ENCODE results near the gene SLC35D2.

The SLC35D2 gene

DNA sequence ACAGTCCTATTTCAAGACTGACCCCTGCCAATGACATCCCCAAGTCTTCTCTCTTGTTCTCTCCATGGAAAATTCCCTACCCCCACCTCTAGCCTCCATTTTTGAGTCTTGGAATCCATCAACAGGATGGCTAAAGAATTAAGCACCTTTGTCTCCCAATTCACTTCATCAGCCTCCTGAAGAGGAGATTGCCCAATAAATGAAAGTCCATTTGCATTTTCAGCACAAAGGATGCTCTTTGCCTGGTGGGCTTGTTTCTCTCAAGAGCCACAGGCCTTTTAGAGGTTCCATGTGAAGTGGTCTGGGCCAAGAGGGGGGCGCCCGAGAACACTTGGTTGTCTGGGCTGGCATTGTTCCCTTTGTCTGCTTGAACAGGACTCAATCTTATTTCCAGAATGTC, 94.1 kb downstream of the SLC35D2 start:
- DNase-seq (ENCODE audit: low spot score), result no peak
- H2BK120ac ChIP-seq (ENCODE audit: low read depth, low read length), result no peak overlapping the region
- H4K91ac ChIP-seq (ENCODE audit: low read depth, low read length, poor library complexity), result no peak overlapping the region
- peaks cover 2 to 5% of the 10 kb centered on the region in 2 donors for H3K4me1 ChIP-seq (ENCODE audit: control insufficient read depth in 2 of 2, insufficient read depth in 1 of 2, low read depth in 1 of 2, low read length in 2 of 2)
- H3K4ac ChIP-seq (ENCODE audit: low read length), result no peak overlapping the region
- no peak overlapping the region for H2BK12ac ChIP-seq (ENCODE audit: low read length)
- H2BK15ac ChIP-seq (ENCODE audit: low read length), result no peak overlapping the region
- H2AK5ac ChIP-seq (ENCODE audit: low read depth, low read length), result no peak overlapping the region
- no peak overlapping the region for H3K4me3 ChIP-seq (ENCODE audit: low read length in 2 of 2)
- H3K27me3 ChIP-seq (ENCODE audit: control insufficient read depth in 3 of 3, insufficient read depth in 3 of 3, low read depth in 1 of 3, low read length in 3 of 3), result no peaks in the 10 kb centered on the region
- no peak overlapping the region for H3K4me2 ChIP-seq (ENCODE audit: insufficient read depth, low read length, poor library complexity, severe bottlenecking)
- H3K79me1 ChIP-seq (ENCODE audit: low read depth, low read length), result no peaks in the 10 kb centered on the region
- no peak overlapping the region for H4K8ac ChIP-seq (ENCODE audit: low read depth, low read length)
- peaks cover 0 to 2% of the 10 kb centered on the region in 2 donors for H3K9me3 ChIP-seq (replicated peaks in 1 of 2; ENCODE audit: control insufficient read depth in 2 of 2, insufficient read depth in 1 of 2, low read depth in 1 of 2, low read length in 2 of 2)
- peak overlapping the region; percentile 79 for H2AFZ ChIP-seq (ENCODE audit: low read length)
- H3K18ac ChIP-seq (ENCODE audit: low read length), result no peak overlapping the region
- no CpG with 5 or more reads among the region's 2 CpGs for WGBS, 2 donors (ENCODE audit: extremely low coverage in 2 of 2, insufficient read length in 2 of 2, insufficient replicate concordance in 1 of 2)
- no peak overlapping the region for H3K14ac ChIP-seq (ENCODE audit: low read length)
- no peak overlapping the region for H2BK5ac ChIP-seq (ENCODE audit: low read length)
- no peaks in the 10 kb centered on the region for H3K36me3 ChIP-seq (replicated peaks in 1 of 2; ENCODE audit: control insufficient read depth in 2 of 2, insufficient read depth in 2 of 2, low read length in 2 of 2)
- no peak overlapping the region for H3K9ac ChIP-seq (ENCODE audit: low read depth, low read length, poor library complexity)
- H3K23ac ChIP-seq (ENCODE audit: low read depth, low read length, poor library complexity), result no peak overlapping the region
- H3K27ac ChIP-seq (replicated peaks; ENCODE audit: low read length), result peak overlapping the region; percentile 38

DNA sequence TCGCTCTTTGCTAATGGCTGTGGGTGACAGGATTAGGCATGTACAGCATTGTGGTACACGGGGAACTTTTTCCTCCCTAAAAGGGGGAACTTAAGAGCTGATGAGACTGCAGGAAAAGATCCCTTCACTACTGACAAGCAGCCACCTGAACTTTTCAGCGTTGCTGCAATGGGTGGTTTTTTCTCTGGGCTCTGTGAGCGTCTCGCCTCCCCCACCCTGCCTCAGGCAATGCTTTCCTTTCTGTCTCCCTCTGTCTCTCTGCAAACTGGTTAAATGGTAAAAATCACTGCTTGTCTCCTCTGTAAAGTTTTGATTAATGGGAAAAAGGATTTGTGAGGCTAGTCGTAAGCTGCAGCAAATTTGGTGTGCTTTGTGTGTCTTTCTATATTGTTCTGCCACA, 101.9 kb downstream of the SLC35D2 start:
- H3K23ac ChIP-seq (ENCODE audit: low read depth, low read length, poor library complexity), result no peak overlapping the region
- H2BK15ac ChIP-seq (ENCODE audit: low read length), result no peak overlapping the region
- no peak overlapping the region for H2BK5ac ChIP-seq (ENCODE audit: low read length)
- no peak overlapping the region for H3K18ac ChIP-seq (ENCODE audit: low read length)
- H2BK120ac ChIP-seq (ENCODE audit: low read depth, low read length), result no peak overlapping the region
- no peak overlapping the region for H2BK12ac ChIP-seq (ENCODE audit: low read length)
- no peak overlapping the region for H3K4me3 ChIP-seq (ENCODE audit: low read length in 2 of 2)
- H3K4me1 ChIP-seq (ENCODE audit: control insufficient read depth in 2 of 2, insufficient read depth in 1 of 2, low read depth in 1 of 2, low read length in 2 of 2), result no peaks in the 10 kb centered on the region
- H3K4me2 ChIP-seq (ENCODE audit: insufficient read depth, low read length, poor library complexity, severe bottlenecking), result no peak overlapping the region
- H3K27me3 ChIP-seq (ENCODE audit: control insufficient read depth in 3 of 3, insufficient read depth in 3 of 3, low read depth in 1 of 3, low read length in 3 of 3), result no peaks in the 10 kb centered on the region
- H3K9me3 ChIP-seq (replicated peaks in 1 of 2; ENCODE audit: control insufficient read depth in 2 of 2, insufficient read depth in 1 of 2, low read depth in 1 of 2, low read length in 2 of 2), result no peaks in the 10 kb centered on the region
- no peak overlapping the region for H3K9ac ChIP-seq (ENCODE audit: low read depth, low read length, poor library complexity)
- H3K79me1 ChIP-seq (ENCODE audit: low read depth, low read length), result no peaks in the 10 kb centered on the region
- no peak for DNase-seq (ENCODE audit: low spot score)
- WGBS, 2 donors (ENCODE audit: extremely low coverage in 2 of 2, insufficient read length in 2 of 2, insufficient replicate concordance in 1 of 2), result no CpG with 5 or more reads among the region's 6 CpGs
- no peaks in the 10 kb centered on the region for H3K36me3 ChIP-seq (replicated peaks in 1 of 2; ENCODE audit: control insufficient read depth in 2 of 2, insufficient read depth in 2 of 2, low read length in 2 of 2)
- no peak overlapping the region for H4K8ac ChIP-seq (ENCODE audit: low read depth, low read length)
- no peak overlapping the region for H2AFZ ChIP-seq (ENCODE audit: low read length)
- H3K4ac ChIP-seq (ENCODE audit: low read length), result no peak overlapping the region
- H2AK5ac ChIP-seq (ENCODE audit: low read depth, low read length), result no peak overlapping the region
- no peak overlapping the region for H3K27ac ChIP-seq (replicated peaks; ENCODE audit: low read length)
- H4K91ac ChIP-seq (ENCODE audit: low read depth, low read length, poor library complexity), result no peak overlapping the region
- H3K14ac ChIP-seq (ENCODE audit: low read length), result no peak overlapping the region

GRCh38 chr9:96279932-96280331, 103.6 kb downstream of the SLC35D2 start:
- Histone ChIP-seq H3K4ac (ENCODE audit: low read length) (no peak overlapping the region), H3K27me3 (ENCODE audit: control insufficient read depth in 3 of 3, insufficient read depth in 3 of 3, low read depth in 1 of 3, low read length in 3 of 3) (no peaks in the 10 kb centered on the region), H3K79me1 (ENCODE audit: low read depth, low read length) (no peaks in the 10 kb centered on the region), H2AK5ac (ENCODE audit: low read depth, low read length) (no peak overlapping the region), H2AFZ (ENCODE audit: low read length) (no peak overlapping the region), H3K14ac (ENCODE audit: low read length) (no peak overlapping the region), H3K27ac (replicated peaks; ENCODE audit: low read length) (no peak overlapping the region), H2BK12ac (ENCODE audit: low read length) (no peak overlapping the region), H2BK120ac (ENCODE audit: low read depth, low read length) (no peak overlapping the region), H4K8ac (ENCODE audit: low read depth, low read length) (no peak overlapping the region), H3K4me2 (ENCODE audit: insufficient read depth, low read length, poor library complexity, severe bottlenecking) (no peak overlapping the region), H3K9me3 (replicated peaks in 1 of 2; ENCODE audit: control insufficient read depth in 2 of 2, insufficient read depth in 1 of 2, low read depth in 1 of 2, low read length in 2 of 2) (no peaks in the 10 kb centered on the region), H3K23ac (ENCODE audit: low read depth, low read length, poor library complexity) (no peak overlapping the region), H4K91ac (ENCODE audit: low read depth, low read length, poor library complexity) (no peak overlapping the region), H3K36me3 (replicated peaks in 1 of 2; ENCODE audit: control insufficient read depth in 2 of 2, insufficient read depth in 2 of 2, low read length in 2 of 2) (no peaks in the 10 kb centered on the region), H3K18ac (ENCODE audit: low read length) (no peak overlapping the region), H3K4me3 (ENCODE audit: low read length in 2 of 2) (no peak overlapping the region), H2BK5ac (ENCODE audit: low read length) (no peak overlapping the region), H3K4me1 (ENCODE audit: control insufficient read depth in 2 of 2, insufficient read depth in 1 of 2, low read depth in 1 of 2, low read length in 2 of 2) (no peaks in the 10 kb centered on the region), H2BK15ac (ENCODE audit: low read length) (no peak overlapping the region), H3K9ac (ENCODE audit: low read depth, low read length, poor library complexity) (no peak overlapping the region)
- DNase-seq (ENCODE audit: low spot score), result no peak
- WGBS, 2 donors (ENCODE audit: extremely low coverage in 2 of 2, insufficient read length in 2 of 2, insufficient replicate concordance in 1 of 2), result no CpG with 5 or more reads among the region's 8 CpGs

DNA sequence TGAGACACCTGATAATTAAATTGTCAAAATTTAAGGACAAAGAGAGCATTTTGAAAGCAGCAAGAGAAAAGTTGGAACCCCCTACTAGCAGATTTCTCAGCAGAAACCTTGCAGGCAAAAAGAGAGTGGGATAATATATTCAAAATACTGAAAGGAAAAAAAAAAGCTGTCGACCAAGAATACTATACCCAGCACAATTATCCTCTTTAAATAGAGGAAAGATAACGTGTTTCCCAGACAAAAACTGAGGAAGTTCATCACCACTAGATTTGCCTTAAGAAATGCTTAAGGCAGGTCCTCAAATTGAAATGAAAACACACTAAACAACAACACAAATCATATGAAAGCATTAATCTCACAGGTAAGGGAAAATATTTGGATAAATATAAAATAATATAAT, 108.6 kb downstream of the SLC35D2 start:
- no peak overlapping the region for H2BK12ac ChIP-seq (ENCODE audit: low read length)
- H3K9ac ChIP-seq (ENCODE audit: low read depth, low read length, poor library complexity), result no peak overlapping the region
- no peaks in the 10 kb centered on the region for H3K79me1 ChIP-seq (ENCODE audit: low read depth, low read length)
- no peak overlapping the region for H2BK5ac ChIP-seq (ENCODE audit: low read length)
- H2AFZ ChIP-seq (ENCODE audit: low read length), result no peak overlapping the region
- no peak overlapping the region for H2BK120ac ChIP-seq (ENCODE audit: low read depth, low read length)
- H3K4me1 ChIP-seq (ENCODE audit: control insufficient read depth in 2 of 2, insufficient read depth in 1 of 2, low read depth in 1 of 2, low read length in 2 of 2), result no peaks in the 10 kb centered on the region
- H4K8ac ChIP-seq (ENCODE audit: low read depth, low read length), result no peak overlapping the region
- H3K4ac ChIP-seq (ENCODE audit: low read length), result no peak overlapping the region
- no peak overlapping the region for H2AK5ac ChIP-seq (ENCODE audit: low read depth, low read length)
- no peak overlapping the region for H3K23ac ChIP-seq (ENCODE audit: low read depth, low read length, poor library complexity)
- no peak for DNase-seq (ENCODE audit: low spot score)
- no peak overlapping the region for H3K14ac ChIP-seq (ENCODE audit: low read length)
- H3K4me2 ChIP-seq (ENCODE audit: insufficient read depth, low read length, poor library complexity, severe bottlenecking), result no peak overlapping the region
- H2BK15ac ChIP-seq (ENCODE audit: low read length), result no peak overlapping the region
- H3K4me3 ChIP-seq (ENCODE audit: low read length in 2 of 2), result no peak overlapping the region
- no peak overlapping the region for H3K18ac ChIP-seq (ENCODE audit: low read length)
- peaks cover 3 to 7% of the 10 kb centered on the region in 2 donors for H3K9me3 ChIP-seq (replicated peaks in 1 of 2; ENCODE audit: control insufficient read depth in 2 of 2, insufficient read depth in 1 of 2, low read depth in 1 of 2, low read length in 2 of 2)
- H4K91ac ChIP-seq (ENCODE audit: low read depth, low read length, poor library complexity), result no peak overlapping the region
- no CpG with 5 or more reads among the region's 2 CpGs for WGBS, 2 donors (ENCODE audit: extremely low coverage in 2 of 2, insufficient read length in 2 of 2, insufficient replicate concordance in 1 of 2)
- no peak overlapping the region for H3K27ac ChIP-seq (replicated peaks; ENCODE audit: low read length)
- H3K27me3 ChIP-seq (ENCODE audit: control insufficient read depth in 3 of 3, insufficient read depth in 3 of 3, low read depth in 1 of 3, low read length in 3 of 3), result no peaks in the 10 kb centered on the region
- H3K36me3 ChIP-seq (replicated peaks in 1 of 2; ENCODE audit: control insufficient read depth in 2 of 2, insufficient read depth in 2 of 2, low read length in 2 of 2), result no peaks in the 10 kb centered on the region

All from neuronal stem cell (in vitro differentiated cells).